HG03060 (cell line): ENCODE results near the gene VMO1.

ENCODE experiments used
- ATAC-seq: cut with Tn5 transposase; IDR thresholded peaks from one replicate; pipeline ENCODE4 v1.9.1; 2021; ENCODE audit warnings: low read depth, moderate number of reproducible peaks; ENCODE audit not compliant: unreplicated experiment

Gene VMO1

GRCh38 chr17:4766201-4766600 lies 20.0 kb downstream of the VMO1 start:
- no peak for ATAC-seq

- ATAC-seq = no peak
These were observed 21.6 kb downstream of the VMO1 start for GRCh38 chr17:4764595-4764994.

DNA sequence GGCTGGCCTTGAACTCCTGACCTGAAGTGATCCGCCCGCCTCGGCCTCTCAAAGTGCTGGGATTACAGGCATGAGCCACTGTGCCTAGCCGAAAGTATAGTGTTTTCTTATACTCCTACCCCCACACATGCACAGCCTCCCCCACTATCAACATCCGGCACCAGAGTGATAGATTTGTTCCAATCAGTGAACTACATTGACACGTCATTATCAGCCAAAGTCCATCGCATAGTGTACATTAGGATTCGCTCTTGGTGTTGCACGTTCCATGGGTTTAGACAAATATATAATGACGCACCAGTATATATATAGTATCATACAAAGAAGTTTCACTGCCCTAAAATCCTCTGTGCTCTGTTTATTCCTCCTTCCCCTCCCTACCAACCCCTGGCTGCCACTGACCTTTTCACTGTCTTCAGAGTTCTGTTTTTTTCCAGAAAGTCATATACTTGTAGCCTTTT lies 26.4 kb downstream of the VMO1 start:
- ATAC-seq = no peak

- no peak for ATAC-seq
These were observed 32.8 kb downstream of the VMO1 start for GRCh38 chr17:4753392-4753791.

GRCh38 chr17:4751932-4752331 lies 34.2 kb downstream of the VMO1 start:
- ATAC-seq = no peak

GRCh38 chr17:4750606-4751005 lies 35.6 kb downstream of the VMO1 start:
- no peak for ATAC-seq

DNA sequence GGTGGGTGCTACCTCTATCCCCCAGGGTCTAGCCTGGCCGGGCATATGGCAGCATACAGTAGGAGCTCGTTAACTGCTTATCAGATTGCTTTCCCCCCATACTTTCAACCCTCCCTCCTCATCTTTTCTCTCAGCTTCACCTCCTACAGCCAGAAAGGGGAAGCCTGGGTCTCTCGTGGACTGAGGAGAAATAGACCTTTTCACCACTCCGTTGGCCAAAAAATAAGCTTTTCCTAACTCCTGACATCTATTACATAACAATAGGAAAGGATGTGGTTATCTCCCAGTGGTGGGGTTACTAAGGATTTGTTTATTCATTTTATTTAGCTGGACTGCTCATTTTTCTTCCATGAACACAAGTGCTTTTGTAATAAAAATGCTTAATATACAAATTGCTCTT lies 37.5 kb downstream of the VMO1 start:
- no peak for ATAC-seq

- ATAC-seq = no peak
These were observed 38.3 kb downstream of the VMO1 start for GRCh38 chr17:4747847-4748246.

- no peak for ATAC-seq
These were observed 40.9 kb downstream of the VMO1 start for GRCh38 chr17:4744999-4745969.

- ATAC-seq = no peak
These were observed 42.3 kb downstream of the VMO1 start for GRCh38 chr17:4743898-4744297.

GRCh38 chr17:4743216-4743615 lies 42.9 kb downstream of the VMO1 start:
- no peak for ATAC-seq

GRCh38 chr17:4742629-4743028 lies 43.5 kb downstream of the VMO1 start:
- no peak for ATAC-seq

DNA sequence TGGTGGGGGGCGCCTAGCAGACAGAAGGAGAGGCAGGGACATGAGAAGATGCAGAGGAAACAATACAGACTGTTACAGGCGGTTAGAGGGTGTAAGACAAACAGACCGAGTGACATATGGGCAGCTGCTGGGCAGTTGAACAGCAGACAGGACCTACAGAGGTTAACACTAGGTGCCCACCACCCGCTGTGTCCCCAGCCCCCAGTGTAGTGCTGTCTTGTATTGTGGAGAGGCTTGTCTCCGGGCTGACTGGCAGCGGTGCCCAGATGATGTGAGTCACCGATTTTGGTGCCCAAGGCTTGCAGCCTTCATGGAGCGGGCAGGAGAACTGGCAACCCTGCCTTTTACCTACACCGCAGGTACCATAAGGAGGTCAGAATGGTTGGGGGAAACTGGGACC lies 44.0 kb downstream of the VMO1 start:
- no peak for ATAC-seq

GRCh38 chr17:4741544-4741943 lies 44.6 kb downstream of the VMO1 start:
- no peak for ATAC-seq

DNA sequence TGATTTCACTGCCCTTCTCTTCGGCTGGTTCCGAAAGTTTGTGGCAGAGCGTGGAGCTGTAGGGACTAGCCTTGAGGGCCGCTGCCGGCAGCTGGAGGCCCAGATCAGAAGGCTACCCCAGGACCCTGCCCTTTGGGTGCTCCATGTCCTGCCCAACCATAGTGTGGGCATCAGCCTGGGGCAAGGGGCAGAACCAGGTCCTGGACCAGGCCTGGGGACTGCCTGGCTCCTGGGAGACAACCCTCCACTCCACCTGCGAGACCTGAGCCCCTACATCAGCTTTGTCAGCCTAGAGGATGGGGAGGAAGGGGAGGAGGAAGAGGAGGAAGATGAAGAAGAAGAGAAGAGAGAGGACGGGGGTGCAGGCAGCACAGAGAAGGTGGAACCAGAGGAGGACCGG lies 45.6 kb downstream of the VMO1 start:
- no peak for ATAC-seq

GRCh38 chr17:4740025-4740351 lies 46.2 kb downstream of the VMO1 start:
- ATAC-seq = no peak

DNA sequence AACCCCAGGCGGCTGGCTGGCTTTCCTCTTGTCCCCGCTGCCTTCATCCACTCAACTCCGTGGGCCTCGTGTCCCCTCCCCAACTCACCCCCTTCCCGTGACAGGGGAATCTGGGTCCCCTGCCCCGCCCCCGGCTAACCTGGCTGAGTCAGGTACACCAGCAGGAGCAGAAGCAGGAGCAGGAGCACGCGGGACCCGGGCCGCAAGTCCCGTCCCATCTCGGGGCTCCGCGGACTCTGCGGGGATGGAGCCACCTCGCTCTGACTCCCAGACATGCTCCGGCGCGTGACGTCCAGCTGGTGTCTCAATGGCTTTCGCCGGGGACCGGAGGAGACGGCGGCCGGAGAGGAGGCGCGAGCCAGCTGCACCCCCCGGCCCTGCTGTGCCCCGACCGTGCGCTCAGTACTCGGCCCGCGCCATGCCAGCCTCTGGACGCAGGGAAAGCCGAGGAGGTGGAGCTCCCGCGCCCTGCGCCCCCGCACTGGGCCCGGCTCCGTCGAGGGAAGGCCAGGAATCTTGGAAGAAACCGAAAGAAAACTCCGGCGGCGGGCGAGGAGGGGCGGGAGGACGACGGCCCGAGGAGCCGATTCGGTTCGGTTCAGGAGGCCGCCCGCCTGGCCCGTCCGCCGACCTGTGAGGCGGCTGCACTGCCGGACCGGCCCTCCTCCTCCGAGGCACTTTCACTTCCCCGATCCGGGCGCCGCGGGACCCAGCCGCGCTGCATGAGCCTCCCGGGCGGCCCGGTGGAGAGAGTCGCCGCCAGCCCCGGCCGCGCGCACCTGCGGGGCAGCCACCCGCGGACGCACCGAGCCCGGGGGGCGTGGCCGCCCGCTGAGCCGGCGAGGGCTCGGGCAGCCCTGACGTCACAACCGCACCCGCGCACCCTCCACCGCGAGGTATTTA lies 46.8 kb downstream of the VMO1 start, which contains the start of the genes CXCL16 and ZMYND15:
TSS of gene CXCL16 (minus strand) at position 807 of the 903 bp plus-strand sequence. CDS start at position 218, 589 bp downstream.
TSS of gene ZMYND15 (plus strand) at position 712 of the 903 bp plus-strand sequence. CDS start 716 bp downstream, outside the sequence.
- no peak for ATAC-seq

GRCh38 chr17:4738136-4739121 lies 47.7 kb downstream of the VMO1 start:
- no peak for ATAC-seq

GRCh38 chr17:4735876-4736651 lies 50.1 kb downstream of the VMO1 start:
- ATAC-seq = no peak
